GM12892 (cell line): ENCODE data around the gene RTTN.

Experiments used
- POLR2A ChIP-seq: IDR thresholded peaks from 2 replicates; pipeline ENCODE4 v1.6.1; 2011; ENCODE audit warnings: low read depth, low read length, control low read depth
- POLR2AphosphoS5 ChIP-seq: IDR thresholded peaks from 2 replicates; pipeline ENCODE4 v1.6.1; 2011; ENCODE audit warnings: low read depth, low read length, control low read depth
- TAF1 ChIP-seq: IDR thresholded peaks from 2 replicates; pipeline ENCODE4 v1.6.1; 2011; ENCODE audit warnings: low read depth, mild to moderate bottlenecking, control low read depth, low read length, borderline replicate concordance

DNA sequence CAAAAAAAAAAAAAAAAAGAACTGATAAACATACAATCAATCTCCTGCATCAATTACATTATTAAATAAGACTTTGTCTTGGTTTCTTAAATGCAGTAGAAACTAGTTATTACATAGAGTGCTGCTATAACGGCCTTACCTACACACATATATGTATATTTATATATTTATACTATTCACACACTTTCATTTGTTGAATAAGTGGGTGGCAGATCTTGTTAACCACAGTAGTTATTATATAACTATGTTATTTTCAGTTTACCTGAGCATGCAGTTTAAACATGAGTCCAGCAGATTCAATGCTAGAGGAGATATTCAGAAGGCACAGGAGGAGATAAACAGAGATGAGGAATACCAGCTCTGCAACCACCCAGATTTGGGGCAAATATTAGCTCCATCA, 176.3 kb downstream of the RTTN start:
- TF ChIP-seq POLR2A (no peak), POLR2AphosphoS5 (no peak), TAF1 (no peak)
